Upper lobe of left lung (tissue), 6 donors: ENCODE data around the gene RNF10. TPM values are rescaled to one million over a fixed set of nuclear protein-coding genes. Genes with fewer than 3 reads are reported as not detected.

Source experiments
- ATAC-seq, 2 donors: fragments of 200-7000 bp; cut with Tn5 transposase; one replicate each; pipeline ENCODE4 v1.9.1; 2022; ENCODE audit warnings: mild to moderate bottlenecking in 2 of 2, moderate library complexity in 2 of 2; ENCODE audit not compliant: low FRiP score in 2 of 2
- DNase-seq, 2 donors: peaks; one replicate each; pipeline ENCODE4 v3.0.0-alpha.2; 2019 to 2020
- H3K27ac ChIP-seq, 4 donors: fragments of 200-600 bp; sonication (generic); one replicate each; pipeline ENCODE4 v1.5.1; 2016 to 2019
- H3K27me3 ChIP-seq, 4 donors: fragments of 200-600 bp; sonication (generic); one replicate each; pipeline ENCODE4 v1.5.1; 2017 to 2019
- H3K36me3 ChIP-seq, 4 donors: fragments of 200-600 bp; sonication (generic); one replicate each; pipeline ENCODE4 v1.5.1; 2016 to 2019
- H3K4me1 ChIP-seq, 4 donors: fragments of 200-600 bp; sonication (generic); one replicate each; pipeline ENCODE4 v1.5.1; 2018 to 2019
- H3K4me3 ChIP-seq, 4 donors: fragments of 200-600 bp; sonication (generic); one replicate each; pipeline ENCODE4 v1.5.1; 2017 to 2019; ENCODE audit warnings: mild to moderate bottlenecking in 2 of 4, moderate library complexity in 1 of 4
- H3K9me3 ChIP-seq, 4 donors: fragments of 200-600 bp; sonication (generic); one replicate each; pipeline ENCODE4 v1.5.1; 2018 to 2019
- CTCF ChIP-seq, 6 experiments: fragments of 450-650 bp in 4 of 6; fragments of 200-600 bp in 2 of 6; sonication (generic) in 2 of 6; IDR thresholded peaks; one replicate each; pipeline ENCODE4 v1.5.1; 2016 to 2019; ENCODE audit warnings: antibody characterized with exemption in 6 of 6
- EP300 ChIP-seq, 4 donors: sonication (generic); formaldehyde crosslinking; IDR thresholded peaks; one replicate each; pipeline ENCODE4 v1.5.1; 2017; ENCODE audit warnings: antibody characterized with exemption in 4 of 4, control low read depth in 2 of 4
- POLR2A ChIP-seq, 4 donors: fragments of 450-650 bp; IDR thresholded peaks; one replicate each; pipeline ENCODE4 v1.5.1; 2016 to 2017; ENCODE audit warnings: antibody characterized with exemption in 4 of 4, mild to moderate bottlenecking in 2 of 4
- POLR2AphosphoS5 ChIP-seq, 2 donors: sonication (generic); formaldehyde crosslinking; IDR thresholded peaks; one replicate each; pipeline ENCODE4 v1.5.1; 2017; ENCODE audit warnings: antibody characterized with exemption in 2 of 2
- WGBS, 2 donors: methylation state at CpG; one replicate each; pipeline ENCODE4 v1.1.5; 2017 to 2018; 5-methylcytosine and 5-hydroxymethylcytosine counted together
- total RNA-seq, 6 donors: library from RNA; depleted of rRNA in 4 of 6; stranded (reverse); fragments of >200 nt in 4 of 6; gene quantifications; one replicate each; pipeline versions ENCODE4 v1.1.0 to v1.2.1, GENCODE V29; 2016 to 2021
- donor health status: DM: no; HTN: no; CAD: no; lungs with moderate emphysema.
- donor health status: DM: no; HTN: yes; CAD: no; lungs with severe emphysema.

RNF10 gene
- total RNA-seq, 6 donors from 2014 or later, result 189 to 456 (median 243) TPM

- H3K27ac ChIP-seq, result no peak overlapping the region
- 93 to 100% methylated on average over 5 of the region's 5 CpGs for WGBS, 2 donors
- DNase-seq (no peak), ATAC-seq (no peak)
- TF ChIP-seq CTCF (IDR thresholded peaks at IDR 0.05), result no peak
- TF ChIP-seq POLR2A (IDR thresholded peaks at IDR 0.05), result no peak
- TF ChIP-seq EP300 (IDR thresholded peaks at IDR 0.05), result no peak
- TF ChIP-seq POLR2AphosphoS5 (IDR thresholded peaks at IDR 0.05), result no peak
- H3K9me3 ChIP-seq, result no peaks in the 10 kb centered on the region
- peaks cover 4 to 7% (median 5%) of the 10 kb centered on the region in 4 donors for H3K4me1 ChIP-seq
- H3K4me3 ChIP-seq, result no peak overlapping the region
- peaks cover 0 to 9% (median 2%) of the 10 kb centered on the region in 4 donors for H3K36me3 ChIP-seq
- no peaks in the 10 kb centered on the region for H3K27me3 ChIP-seq
Measured at GRCh38 chr12:120490325-120490724, 43.8 kb upstream of the RNF10 start.

GRCh38 chr12:120490833-120491512 is 43.2 kb upstream of the RNF10 start:
- no peak for TF ChIP-seq CTCF (IDR thresholded peaks at IDR 0.05)
- TF ChIP-seq EP300 (IDR thresholded peaks at IDR 0.05), result no peak
- TF ChIP-seq POLR2A (IDR thresholded peaks at IDR 0.05), result no peak
- TF ChIP-seq POLR2AphosphoS5 (IDR thresholded peaks at IDR 0.05), result no peak
- H3K9me3 ChIP-seq, result no peaks in the 10 kb centered on the region

GRCh38 chr12:120495186-120495730 is 38.9 kb upstream of the RNF10 start:
- 29 to 43% methylated on average over 12 to 16 of the region's 17 CpGs for WGBS, 2 donors
- Histone ChIP-seq H3K4me1 (peaks cover 18 to 26% (median 22%) of the 10 kb centered on the region in 4 donors), H3K27me3 (no peaks in the 10 kb centered on the region), H3K27ac (peak overlapping the region in 3 of 4 donors; percentile 87 to 96 (median 92)), H3K4me3 (peak overlapping the region; percentile 60 to 99 (median 94)), H3K9me3 (no peaks in the 10 kb centered on the region), H3K36me3 (peaks cover 0 to 27% (median 8%) of the 10 kb centered on the region in 4 donors)
- TF ChIP-seq CTCF (IDR thresholded peaks at IDR 0.05), result no peak
- ATAC-seq (no peak), DNase-seq (no peak)

More at GRCh38 chr12:120490833-120491512, 43.2 kb upstream of the RNF10 start:
- peaks cover 4 to 8% (median 6%) of the 10 kb centered on the region in 4 donors for H3K4me1 ChIP-seq
- 83 to 97% methylated on average over 2 of the region's 2 CpGs for WGBS, 2 donors
- DNase-seq, result no peak
- peaks cover 0 to 9% (median 2%) of the 10 kb centered on the region in 4 donors for H3K36me3 ChIP-seq
- H3K27me3 ChIP-seq, result no peaks in the 10 kb centered on the region
- no peak for ATAC-seq
- no peak overlapping the region for H3K4me3 ChIP-seq
- H3K27ac ChIP-seq, result no peak overlapping the region

- Histone ChIP-seq H3K9me3 (no peaks in the 10 kb centered on the region), H3K27me3 (no peaks in the 10 kb centered on the region)
- 0 to 1% methylated on average over 12 to 47 of the region's 53 CpGs for whole genome bisulfite sequencing, 2 donors
Measured at GRCh38 chr12:120495731-120496412, 38.3 kb upstream of the RNF10 start, which contains the start of gene DYNLL1. DYNLL1 (plus strand) TSS chr12:120496113; CDS start chr12:120496422, 309 bp downstream.

More at GRCh38 chr12:120495731-120496412, 38.3 kb upstream of the RNF10 start, which contains the start of gene DYNLL1:
- Histone ChIP-seq H3K4me3 (peak within 1 kb of the TSS; percentile 88 to 99 (median 97)), H3K4me1 (peaks cover 18 to 26% (median 22%) of the 10 kb centered on the region in 4 donors), H3K36me3 (peaks cover 0 to 27% (median 8%) of the 10 kb centered on the region in 4 donors), H3K27ac (peak within 1 kb of the TSS; percentile 81 to 96 (median 90))
- peak; percentile 82 to 94 for TF ChIP-seq POLR2AphosphoS5 (IDR thresholded peaks at IDR 0.05)
- TF ChIP-seq CTCF (IDR thresholded peaks at IDR 0.05), result peak in 3 of 6 experiments; percentile 30 to 55 (median 39)
- TF ChIP-seq POLR2A (IDR thresholded peaks at IDR 0.05), result peak; percentile 63 to 89 (median 70)
- peak in 2 of 4 donors; percentile 81 to 94 for TF ChIP-seq EP300 (IDR thresholded peaks at IDR 0.05)
- peak; percentile 100 for ATAC-seq
- peak; percentile 95 to 100 for DNase-seq
